ENCODE measurements around the gene SHANK1.
"Not testable (repeated sequence)": the region's sequence is repeated elsewhere in the genome, so short reads cannot be mapped to it uniquely, and the experiment has no call there.

DNA sequence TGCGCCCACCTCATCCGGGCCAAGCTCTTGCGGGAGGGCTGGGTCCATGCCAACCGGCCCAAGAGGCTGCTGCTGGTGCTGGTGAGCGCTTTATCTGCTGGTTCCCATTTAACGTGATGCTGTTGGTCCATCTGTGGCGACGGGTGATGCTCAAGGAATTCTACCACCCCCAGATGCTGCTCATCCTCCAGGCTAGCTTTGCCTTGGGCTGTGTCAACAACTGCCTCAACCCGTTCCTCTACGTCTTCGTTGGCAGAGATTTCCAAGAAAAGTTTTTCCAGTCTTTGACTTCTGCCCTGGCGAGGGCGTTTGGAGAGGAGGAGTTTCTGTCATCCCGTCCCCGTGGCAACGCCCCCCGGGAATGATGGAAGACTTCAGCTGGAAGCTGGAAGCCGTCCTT is 39.5 kb upstream of the SHANK1 start:
- not testable (repeated sequence) for TF ChIP-seq CTCF, POLR2A (IDR thresholded peaks at IDR 0.05)
